ENCODE measurements around the gene ADH7.

Gene ADH7

GRCh38 chr4:99414401-99414800 lies 20.7 kb downstream of the ADH7 start:
- no peaks in the 10 kb centered on the region for H3K36me3 ChIP-seq (ENCODE audit: control insufficient read depth, insufficient read depth, low read length)
- H3K4me1 ChIP-seq (ENCODE audit: control insufficient read depth, insufficient read depth, low read length), result no peaks in the 10 kb centered on the region
- H3K27me3 ChIP-seq (ENCODE audit: control insufficient read depth, insufficient read depth, low read length), result no peaks in the 10 kb centered on the region
- H3K4me3 ChIP-seq (ENCODE audit: low read depth, low read length), result no peak overlapping the region
- no peak overlapping the region for H3K9ac ChIP-seq (ENCODE audit: low read depth, low read length)
- H3K9me3 ChIP-seq (ENCODE audit: control insufficient read depth, insufficient read depth, low read length), result no peaks in the 10 kb centered on the region

- Histone ChIP-seq H3K9ac (ENCODE audit: low read depth, low read length) (no peak overlapping the region), H3K4me3 (ENCODE audit: low read depth, low read length) (no peak overlapping the region), H3K27me3 (ENCODE audit: control insufficient read depth, insufficient read depth, low read length) (no peaks in the 10 kb centered on the region), H3K36me3 (ENCODE audit: control insufficient read depth, insufficient read depth, low read length) (no peaks in the 10 kb centered on the region), H3K9me3 (ENCODE audit: control insufficient read depth, insufficient read depth, low read length) (no peaks in the 10 kb centered on the region), H3K4me1 (ENCODE audit: control insufficient read depth, insufficient read depth, low read length) (no peaks in the 10 kb centered on the region)
Measured at GRCh38 chr4:99413140-99413539, 22.0 kb downstream of the ADH7 start.

- H3K36me3 ChIP-seq (ENCODE audit: control insufficient read depth, insufficient read depth, low read length), result no peaks in the 10 kb centered on the region
- no peaks in the 10 kb centered on the region for H3K4me1 ChIP-seq (ENCODE audit: control insufficient read depth, insufficient read depth, low read length)
- no peak overlapping the region for H3K4me3 ChIP-seq (ENCODE audit: low read depth, low read length)
- H3K9ac ChIP-seq (ENCODE audit: low read depth, low read length), result no peak overlapping the region
- no peaks in the 10 kb centered on the region for H3K9me3 ChIP-seq (ENCODE audit: control insufficient read depth, insufficient read depth, low read length)
- H3K27me3 ChIP-seq (ENCODE audit: control insufficient read depth, insufficient read depth, low read length), result no peaks in the 10 kb centered on the region
Measured at GRCh38 chr4:99411041-99411440, 24.1 kb downstream of the ADH7 start.

GRCh38 chr4:99410075-99410474 lies 25.1 kb downstream of the ADH7 start:
- no peaks in the 10 kb centered on the region for H3K4me1 ChIP-seq (ENCODE audit: control insufficient read depth, insufficient read depth, low read length)
- H3K36me3 ChIP-seq (ENCODE audit: control insufficient read depth, insufficient read depth, low read length), result no peaks in the 10 kb centered on the region
- no peaks in the 10 kb centered on the region for H3K9me3 ChIP-seq (ENCODE audit: control insufficient read depth, insufficient read depth, low read length)
- H3K4me3 ChIP-seq (ENCODE audit: low read depth, low read length), result no peak overlapping the region
- H3K27me3 ChIP-seq (ENCODE audit: control insufficient read depth, insufficient read depth, low read length), result no peaks in the 10 kb centered on the region
- no peak overlapping the region for H3K9ac ChIP-seq (ENCODE audit: low read depth, low read length)

- Histone ChIP-seq H3K9ac (ENCODE audit: low read depth, low read length) (no peak overlapping the region), H3K27me3 (ENCODE audit: control insufficient read depth, insufficient read depth, low read length) (no peaks in the 10 kb centered on the region), H3K36me3 (ENCODE audit: control insufficient read depth, insufficient read depth, low read length) (no peaks in the 10 kb centered on the region), H3K4me3 (ENCODE audit: low read depth, low read length) (no peak overlapping the region), H3K9me3 (ENCODE audit: control insufficient read depth, insufficient read depth, low read length) (no peaks in the 10 kb centered on the region), H3K4me1 (ENCODE audit: control insufficient read depth, insufficient read depth, low read length) (no peaks in the 10 kb centered on the region)
Measured at GRCh38 chr4:99408346-99408745, 26.8 kb downstream of the ADH7 start.

GRCh38 chr4:99405433-99406115 lies 29.6 kb downstream of the ADH7 start:
- Histone ChIP-seq H3K36me3 (ENCODE audit: control insufficient read depth, insufficient read depth, low read length) (no peaks in the 10 kb centered on the region), H3K27me3 (ENCODE audit: control insufficient read depth, insufficient read depth, low read length) (no peaks in the 10 kb centered on the region), H3K9ac (ENCODE audit: low read depth, low read length) (no peak overlapping the region), H3K9me3 (ENCODE audit: control insufficient read depth, insufficient read depth, low read length) (no peaks in the 10 kb centered on the region), H3K4me1 (ENCODE audit: control insufficient read depth, insufficient read depth, low read length) (no peaks in the 10 kb centered on the region), H3K4me3 (ENCODE audit: low read depth, low read length) (no peak overlapping the region)

- Histone ChIP-seq H3K9me3 (ENCODE audit: control insufficient read depth, insufficient read depth, low read length) (no peaks in the 10 kb centered on the region), H3K27me3 (ENCODE audit: control insufficient read depth, insufficient read depth, low read length) (no peaks in the 10 kb centered on the region), H3K9ac (ENCODE audit: low read depth, low read length) (no peak overlapping the region), H3K36me3 (ENCODE audit: control insufficient read depth, insufficient read depth, low read length) (no peaks in the 10 kb centered on the region), H3K4me1 (ENCODE audit: control insufficient read depth, insufficient read depth, low read length) (no peaks in the 10 kb centered on the region), H3K4me3 (ENCODE audit: low read depth, low read length) (no peak overlapping the region)
Measured at GRCh38 chr4:99404595-99405287, 30.4 kb downstream of the ADH7 start.

- no peaks in the 10 kb centered on the region for H3K36me3 ChIP-seq (ENCODE audit: control insufficient read depth, insufficient read depth, low read length)
- H3K4me1 ChIP-seq (ENCODE audit: control insufficient read depth, insufficient read depth, low read length), result no peaks in the 10 kb centered on the region
- no peak overlapping the region for H3K9ac ChIP-seq (ENCODE audit: low read depth, low read length)
- H3K9me3 ChIP-seq (ENCODE audit: control insufficient read depth, insufficient read depth, low read length), result no peaks in the 10 kb centered on the region
- H3K27me3 ChIP-seq (ENCODE audit: control insufficient read depth, insufficient read depth, low read length), result no peaks in the 10 kb centered on the region
- no peak overlapping the region for H3K4me3 ChIP-seq (ENCODE audit: low read depth, low read length)
Measured at GRCh38 chr4:99403380-99404184, 31.6 kb downstream of the ADH7 start.

- no peaks in the 10 kb centered on the region for H3K9me3 ChIP-seq (ENCODE audit: control insufficient read depth, insufficient read depth, low read length)
- H3K36me3 ChIP-seq (ENCODE audit: control insufficient read depth, insufficient read depth, low read length), result no peaks in the 10 kb centered on the region
- no peaks in the 10 kb centered on the region for H3K4me1 ChIP-seq (ENCODE audit: control insufficient read depth, insufficient read depth, low read length)
- no peak overlapping the region for H3K4me3 ChIP-seq (ENCODE audit: low read depth, low read length)
- H3K9ac ChIP-seq (ENCODE audit: low read depth, low read length), result no peak overlapping the region
- no peaks in the 10 kb centered on the region for H3K27me3 ChIP-seq (ENCODE audit: control insufficient read depth, insufficient read depth, low read length)
Measured at GRCh38 chr4:99402765-99403164, 32.4 kb downstream of the ADH7 start.

- Histone ChIP-seq H3K9ac (ENCODE audit: low read depth, low read length) (no peak overlapping the region), H3K4me1 (ENCODE audit: control insufficient read depth, insufficient read depth, low read length) (no peaks in the 10 kb centered on the region), H3K27me3 (ENCODE audit: control insufficient read depth, insufficient read depth, low read length) (no peaks in the 10 kb centered on the region), H3K9me3 (ENCODE audit: control insufficient read depth, insufficient read depth, low read length) (no peaks in the 10 kb centered on the region), H3K36me3 (ENCODE audit: control insufficient read depth, insufficient read depth, low read length) (no peaks in the 10 kb centered on the region), H3K4me3 (ENCODE audit: low read depth, low read length) (no peak overlapping the region)
Measured at GRCh38 chr4:99400831-99401230, 34.3 kb downstream of the ADH7 start.

GRCh38 chr4:99399017-99399416 lies 36.1 kb downstream of the ADH7 start:
- H3K9ac ChIP-seq (ENCODE audit: low read depth, low read length), result no peak overlapping the region
- no peaks in the 10 kb centered on the region for H3K9me3 ChIP-seq (ENCODE audit: control insufficient read depth, insufficient read depth, low read length)
- H3K27me3 ChIP-seq (ENCODE audit: control insufficient read depth, insufficient read depth, low read length), result no peaks in the 10 kb centered on the region
- H3K4me1 ChIP-seq (ENCODE audit: control insufficient read depth, insufficient read depth, low read length), result no peaks in the 10 kb centered on the region
- H3K4me3 ChIP-seq (ENCODE audit: low read depth, low read length), result no peak overlapping the region
- H3K36me3 ChIP-seq (ENCODE audit: control insufficient read depth, insufficient read depth, low read length), result no peaks in the 10 kb centered on the region
